GM12865 (cell line): ENCODE data around the gene SLFN13.

Experiments
- DNase-seq: peaks from one replicate; pipeline ENCODE4 v3.0.0; 2010; ENCODE audit warnings: low read depth
- H3K4me3 ChIP-seq: 2 replicates; pipeline ENCODE4 v1.5.1; 2011; ENCODE audit warnings: mild to moderate bottlenecking, low read depth, low read length, control low read depth
- CTCF ChIP-seq: IDR thresholded peaks from 2 replicates; pipeline ENCODE4 v1.5.1; 2011; ENCODE audit warnings: low read length, control low read depth, low read depth, inconsistent platforms; ENCODE audit not compliant: insufficient read depth; ENCODE audit errors: missing control alignments

Gene SLFN13

DNA sequence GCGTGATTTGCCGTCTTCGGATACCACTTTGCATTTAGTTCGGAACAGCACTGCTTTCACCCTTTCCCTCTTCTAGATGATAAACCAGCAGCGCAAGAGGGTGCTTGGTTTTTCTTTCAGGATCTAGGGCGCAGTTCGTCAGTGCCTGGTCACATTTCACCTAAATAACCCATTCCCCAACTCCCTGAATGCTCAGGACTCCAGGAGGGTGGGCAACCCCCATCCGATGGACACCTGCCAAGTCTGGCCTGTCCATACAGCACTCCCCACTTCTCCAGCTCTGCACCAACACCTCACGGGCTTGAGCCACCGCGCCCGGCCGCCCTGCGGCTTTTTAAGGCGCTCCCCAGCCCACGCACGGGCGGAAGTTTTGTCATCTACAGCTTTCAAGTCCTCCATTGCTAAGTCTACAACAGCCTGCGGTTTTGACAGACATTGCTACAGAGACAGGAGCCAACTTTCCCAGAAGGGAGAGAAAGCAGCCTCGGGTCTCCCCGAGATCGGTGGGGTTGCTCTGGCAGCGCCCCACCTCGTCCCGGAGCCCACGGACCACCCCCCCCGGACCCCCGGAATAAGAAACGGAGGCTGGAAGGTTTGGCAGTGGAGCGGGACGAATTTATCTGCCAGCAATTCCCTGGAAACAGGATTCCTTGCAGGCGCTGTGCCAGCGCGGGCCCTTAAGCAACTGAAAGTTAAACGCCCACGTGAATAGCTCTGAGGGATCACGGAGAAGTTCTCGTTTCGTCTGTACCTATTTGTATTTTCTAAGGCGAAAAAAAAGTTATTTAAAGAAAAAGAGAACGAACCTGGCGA, 38.6 kb upstream of the SLFN13 start:
- DNase-seq, result peak; percentile 75
- no peak for TF ChIP-seq CTCF
- H3K4me3 ChIP-seq, result peak overlapping the region; percentile 74

DNA sequence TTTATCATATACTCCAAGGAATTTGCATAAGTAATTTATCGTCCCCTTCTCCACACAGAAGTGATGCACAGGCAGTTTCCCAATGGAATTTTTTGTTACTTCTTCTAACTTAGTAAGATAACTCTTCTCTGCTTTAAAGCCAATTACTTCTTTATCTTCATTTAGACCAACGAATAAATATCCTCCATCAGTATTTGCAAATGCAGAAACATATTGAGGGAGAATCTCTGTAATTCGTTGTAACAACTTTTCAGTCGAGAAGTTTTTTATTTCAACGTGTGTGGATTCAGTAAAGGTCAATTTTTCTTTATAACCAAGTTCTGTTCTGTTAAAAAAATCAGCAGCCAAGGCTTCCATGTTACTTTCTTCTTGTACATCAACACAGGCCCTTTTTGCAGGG, 30.7 kb upstream of the SLFN13 start:
- DNase-seq, result no peak
- no peak overlapping the region for H3K4me3 ChIP-seq

GRCh38 chr17:35477248-35477647, 28.7 kb upstream of the SLFN13 start:
- no peak for TF ChIP-seq CTCF
- DNase-seq, result no peak

More for the DNA sequence above, 30.7 kb upstream of the SLFN13 start:
- TF ChIP-seq CTCF, result no peak

GRCh38 chr17:35476283-35476820, 27.8 kb upstream of the SLFN13 start:
- TF ChIP-seq CTCF, result no peak
- no peak for DNase-seq
- H3K4me3 ChIP-seq, result no peak overlapping the region

More at GRCh38 chr17:35477248-35477647, 28.7 kb upstream of the SLFN13 start:
- no peak overlapping the region for H3K4me3 ChIP-seq

GRCh38 chr17:35468475-35468874, 19.9 kb upstream of the SLFN13 start:
- TF ChIP-seq CTCF, result no peak
- no peak overlapping the region for H3K4me3 ChIP-seq
- DNase-seq, result no peak

- H3K4me3 ChIP-seq, result no peak overlapping the region
- no peak for TF ChIP-seq CTCF
- peak; percentile 30 for DNase-seq
These were observed 19.3 kb upstream of the SLFN13 start for GRCh38 chr17:35467824-35468223.
